ENCODE data around the gene SLC26A8. TPM values are rescaled to one million over a fixed set of nuclear protein-coding genes. Genes with fewer than 3 reads are reported as not detected.
A peak's percentile ranks its signal among the peaks of the same experiment; 100 is the strongest.

Gene SLC26A8
- total and polyA plus RNA-seq, 2 of the 13 experiments (the other 11 are each of a cell fraction or from before 2014, with no cell fraction given) = 0.46 TPM; not detected in 1

GRCh38 chr6:36039112-36039511 is 14.7 kb upstream of the SLC26A8 start:
- peak; percentile 83 for DNase-seq (ENCODE audit: low spot score)
- ATAC-seq = peak; percentile 82
- intact Hi-C loops (cut with micrococcal nuclease; ENCODE audit: unreplicated experiment) (no loop called here), in situ Hi-C loops (cut with HindIII; ENCODE audit: extremely low pct_ligation_motif_present, low pct_unique_long_range_greater_than_20kb) (no loop called here)
- H3K79me2 ChIP-seq (ENCODE audit: insufficient read depth, low read length) = peaks cover 97% of the 10 kb centered on the region
- no peak overlapping the region; the same call in none of the 2 replicates for H3K9ac ChIP-seq (ENCODE audit: insufficient read depth, low read depth, low read length)
- peaks cover 56% of the 10 kb centered on the region for H3K4me1 ChIP-seq (ENCODE audit: insufficient read depth, low read length)
- H3K36me3 ChIP-seq (replicated peaks in 1 of 2; ENCODE audit: control insufficient read depth in 1 of 2, insufficient read depth in 2 of 2, low read length in 2 of 2) = no peaks in the 10 kb centered on the region; a peak in 1 of 5 replicates
- H3K4me2 ChIP-seq (ENCODE audit: low read depth, low read length) = 0 out of 2 replicates have a peak overlapping the region, but pooled peaks have one; percentile 2
- no peaks in the 10 kb centered on the region for H3K27me3 ChIP-seq (ENCODE audit: control insufficient read depth in 1 of 2, insufficient read depth in 2 of 2, low read length in 2 of 2)
- H3K4me3 ChIP-seq (replicated peaks in 1 of 3; ENCODE audit: insufficient read depth in 1 of 3, low read depth in 2 of 3, low read length in 3 of 3) = no peak overlapping the region
- no peaks in the 10 kb centered on the region for H3K9me3 ChIP-seq (ENCODE audit: low read length)
- peak overlapping the region; percentile 70 for H3K27ac ChIP-seq (ENCODE audit: extremely low read length, insufficient read depth, low read length)
- H2AFZ ChIP-seq (ENCODE audit: low read length) = no peak overlapping the region
- H4K20me1 ChIP-seq (ENCODE audit: insufficient read depth, low read length) = peaks cover 72% of the 10 kb centered on the region
- BruUV-seq (replicated peaks) = no TSS peak
- CTCF ChIA-PET (ENCODE audit: low intra/inter-chr PET ratio, low total read pairs) = no interaction called here
- FAIRE-seq = no peak
- POLR2A ChIA-PET = interaction anchor here (0.9 to 3.1 kb wide), 3 partner anchors 11 to 93 kb away, joined by 3 to 16 read pairs (median 4); partner anchors contain the start of gene MAPK14
- TF ChIP-seq ZNF720 (CRISPR knock-in tag; IDR thresholded peaks at IDR 0.05) = no peak
- TF ChIP-seq ZNF703 (CRISPR knock-in tag; IDR thresholded peaks at IDR 0.05; ENCODE audit: borderline replicate concordance) = no peak
- peak; percentile 78 for TF ChIP-seq RFX1 (IDR thresholded peaks at IDR 0.05)
- peak; percentile 42; the same call in 1 of the 2 replicates for TF ChIP-seq RARA (CRISPR knock-in tag; IDR thresholded peaks at IDR 0.05)
- no peak for TF ChIP-seq FOXJ3 (CRISPR knock-in tag; IDR thresholded peaks at IDR 0.05; ENCODE audit: borderline replicate concordance)
- no peak for TF ChIP-seq HMGA1 (CRISPR knock-in tag; conservative IDR thresholded peaks at IDR 0.05)
- TF ChIP-seq HDAC1 (CRISPR knock-in tag; IDR thresholded peaks at IDR 0.05) = no peak
- TF ChIP-seq, protein P1, sequence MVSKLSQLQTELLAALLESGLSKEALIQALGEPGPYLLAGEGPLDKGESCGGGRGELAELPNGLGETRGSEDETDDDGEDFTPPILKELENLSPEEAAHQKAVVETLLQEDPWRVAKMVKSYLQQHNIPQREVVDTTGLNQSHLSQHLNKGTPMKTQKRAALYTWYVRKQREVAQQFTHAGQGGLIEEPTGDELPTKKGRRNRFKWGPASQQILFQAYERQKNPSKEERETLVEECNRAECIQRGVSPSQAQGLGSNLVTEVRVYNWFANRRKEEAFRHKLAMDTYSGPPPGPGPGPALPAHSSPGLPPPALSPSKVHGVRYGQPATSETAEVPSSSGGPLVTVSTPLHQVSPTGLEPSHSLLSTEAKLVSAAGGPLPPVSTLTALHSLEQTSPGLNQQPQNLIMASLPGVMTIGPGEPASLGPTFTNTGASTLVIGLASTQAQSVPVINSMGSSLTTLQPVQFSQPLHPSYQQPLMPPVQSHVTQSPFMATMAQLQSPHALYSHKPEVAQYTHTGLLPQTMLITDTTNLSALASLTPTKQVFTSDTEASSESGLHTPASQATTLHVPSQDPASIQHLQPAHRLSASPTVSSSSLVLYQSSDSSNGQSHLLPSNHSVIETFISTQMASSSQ (IDR thresholded peaks at IDR 0.05; ENCODE audit: low read depth) = no peak
- TF ChIP-seq, protein P1 (CRISPR knock-in tag; IDR thresholded peaks at IDR 0.05; ENCODE audit: borderline replicate concordance) = no peak
- TF ChIP-seq SP5 (CRISPR knock-in tag; IDR thresholded peaks at IDR 0.05; ENCODE audit: borderline replicate concordance, low read depth) = no peak
- no peak for TF ChIP-seq ZNF496 (CRISPR knock-in tag; IDR thresholded peaks at IDR 0.05; ENCODE audit: insufficient replicate concordance)
- TF ChIP-seq, protein P2, sequence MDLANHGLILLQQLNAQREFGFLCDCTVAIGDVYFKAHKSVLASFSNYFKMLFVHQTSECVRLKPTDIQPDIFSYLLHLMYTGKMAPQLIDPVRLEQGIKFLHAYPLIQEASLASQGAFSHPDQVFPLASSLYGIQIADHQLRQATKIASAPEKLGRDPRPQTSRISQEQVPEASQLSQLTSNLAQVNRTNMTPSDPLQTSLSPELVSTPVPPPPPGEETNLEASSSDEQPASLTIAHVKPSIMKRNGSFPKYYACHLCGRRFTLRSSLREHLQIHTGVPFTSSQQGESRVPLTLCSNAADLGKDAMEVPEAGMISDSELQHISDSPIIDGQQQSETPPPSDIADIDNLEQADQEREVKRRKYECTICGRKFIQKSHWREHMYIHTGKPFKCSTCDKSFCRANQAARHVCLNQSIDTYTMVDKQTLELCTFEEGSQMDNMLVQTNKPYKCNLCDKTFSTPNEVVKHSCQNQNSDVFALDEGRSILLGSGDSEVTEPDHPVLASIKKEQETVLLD (CRISPR knock-in tag; IDR thresholded peaks at IDR 0.05; ENCODE audit: low read depth) = no peak
- no peak for TF ChIP-seq ZBTB8A (CRISPR knock-in tag; IDR thresholded peaks at IDR 0.05; ENCODE audit: borderline replicate concordance, low read depth)
- no peak for TF ChIP-seq NBN (conservative IDR thresholded peaks at IDR 0.05)
- TF ChIP-seq SOX5 (CRISPR knock-in tag; IDR thresholded peaks at IDR 0.05; ENCODE audit: borderline replicate concordance) = peak; percentile 43; the same call in 1 of the 2 replicates
- TF ChIP-seq, protein P3, sequence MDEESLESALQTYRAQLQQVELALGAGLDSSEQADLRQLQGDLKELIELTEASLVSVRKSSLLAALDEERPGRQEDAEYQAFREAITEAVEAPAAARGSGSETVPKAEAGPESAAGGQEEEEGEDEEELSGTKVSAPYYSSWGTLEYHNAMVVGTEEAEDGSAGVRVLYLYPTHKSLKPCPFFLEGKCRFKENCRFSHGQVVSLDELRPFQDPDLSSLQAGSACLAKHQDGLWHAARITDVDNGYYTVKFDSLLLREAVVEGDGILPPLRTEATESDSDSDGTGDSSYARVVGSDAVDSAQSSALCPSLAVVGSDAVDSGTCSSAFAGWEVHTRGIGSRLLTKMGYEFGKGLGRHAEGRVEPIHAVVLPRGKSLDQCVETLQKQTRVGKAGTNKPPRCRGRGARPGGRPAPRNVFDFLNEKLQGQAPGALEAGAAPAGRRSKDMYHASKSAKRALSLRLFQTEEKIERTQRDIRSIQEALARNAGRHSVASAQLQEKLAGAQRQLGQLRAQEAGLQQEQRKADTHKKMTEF (CRISPR knock-in tag; IDR thresholded peaks at IDR 0.05) = no peak
- no peak for TF ChIP-seq ZBTB21 (CRISPR knock-in tag; IDR thresholded peaks at IDR 0.05)
- no peak for TF ChIP-seq ATRX (CRISPR knock-in tag; IDR thresholded peaks at IDR 0.05; ENCODE audit: borderline replicate concordance)
- peak; percentile 28 for TF ChIP-seq ASH2L (IDR thresholded peaks at IDR 0.05; ENCODE audit: insufficient read length, low read depth, low read length)
- no peak for TF ChIP-seq MTF2 (CRISPR knock-in tag; IDR thresholded peaks at IDR 0.05; ENCODE audit: borderline replicate concordance)
- no peak for TF ChIP-seq CEBPG (CRISPR knock-in tag; IDR thresholded peaks at IDR 0.05)
